ENCODE results near the gene EEF1G.

DNA sequence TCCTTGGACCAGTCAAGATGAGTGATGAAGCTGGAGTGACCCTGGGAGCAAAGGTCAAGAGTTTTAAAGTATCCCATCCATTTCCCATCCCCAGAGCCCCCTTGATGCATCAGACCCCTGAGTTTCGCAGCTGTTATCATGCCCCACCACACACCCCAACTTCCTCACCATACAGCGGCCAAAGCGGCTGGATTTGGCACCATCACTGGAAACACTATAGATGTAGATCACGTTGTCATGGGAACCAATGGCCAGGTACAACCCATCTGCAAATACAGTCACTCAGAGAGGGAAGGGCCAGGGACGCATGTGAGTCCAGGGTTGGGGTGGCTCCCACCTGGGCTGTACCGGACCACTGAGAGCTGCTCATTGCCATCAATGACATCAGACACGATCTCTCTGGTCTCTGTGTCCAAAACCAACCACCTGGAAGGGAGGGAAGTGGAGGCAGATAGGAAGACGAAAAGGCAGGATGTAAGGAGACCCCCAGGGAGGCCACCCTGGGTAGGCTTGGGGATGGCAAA, 30.1 kb upstream of the EEF1G start:
- TF ChIP-seq, protein P1, sequence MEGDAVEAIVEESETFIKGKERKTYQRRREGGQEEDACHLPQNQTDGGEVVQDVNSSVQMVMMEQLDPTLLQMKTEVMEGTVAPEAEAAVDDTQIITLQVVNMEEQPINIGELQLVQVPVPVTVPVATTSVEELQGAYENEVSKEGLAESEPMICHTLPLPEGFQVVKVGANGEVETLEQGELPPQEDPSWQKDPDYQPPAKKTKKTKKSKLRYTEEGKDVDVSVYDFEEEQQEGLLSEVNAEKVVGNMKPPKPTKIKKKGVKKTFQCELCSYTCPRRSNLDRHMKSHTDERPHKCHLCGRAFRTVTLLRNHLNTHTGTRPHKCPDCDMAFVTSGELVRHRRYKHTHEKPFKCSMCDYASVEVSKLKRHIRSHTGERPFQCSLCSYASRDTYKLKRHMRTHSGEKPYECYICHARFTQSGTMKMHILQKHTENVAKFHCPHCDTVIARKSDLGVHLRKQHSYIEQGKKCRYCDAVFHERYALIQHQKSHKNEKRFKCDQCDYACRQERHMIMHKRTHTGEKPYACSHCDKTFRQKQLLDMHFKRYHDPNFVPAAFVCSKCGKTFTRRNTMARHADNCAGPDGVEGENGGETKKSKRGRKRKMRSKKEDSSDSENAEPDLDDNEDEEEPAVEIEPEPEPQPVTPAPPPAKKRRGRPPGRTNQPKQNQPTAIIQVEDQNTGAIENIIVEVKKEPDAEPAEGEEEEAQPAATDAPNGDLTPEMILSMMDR (IDR thresholded peaks at IDR 0.05) = no peak
- TF ChIP-seq POLR2AphosphoS5 (IDR thresholded peaks at IDR 0.05) = no peak
